Psoas muscle (tissue), 8 donors: ENCODE measurements around the gene LYRM1. TPM values are rescaled to one million over a fixed set of nuclear protein-coding genes. Genes with fewer than 3 reads are reported as not detected.

ENCODE experiments used
- ATAC-seq, 4 donors: fragments of 200-7000 bp; cut with Tn5 transposase; one replicate each; pipeline ENCODE4 v1.9.1; 2020; ENCODE audit warnings: moderate library complexity in 3 of 4, mild to moderate bottlenecking in 2 of 4
- DNase-seq, 2 donors: peaks; one replicate each; pipeline ENCODE4 v3.0.0-alpha.2; 2020
- H3K27ac ChIP-seq: fragments of 200-600 bp; one replicate; pipeline ENCODE4 v1.8.0; 2022
- H3K27me3 ChIP-seq, 3 donors: fragments of 200-600 bp in 1 of 3; one replicate each; pipeline versions ENCODE4 v1.6.1 to v1.8.0; 2013 to 2022; ENCODE audit warnings: low read length in 2 of 3, mild to moderate bottlenecking in 2 of 3, moderate library complexity in 1 of 3; ENCODE audit not compliant: insufficient read depth in 3 of 3
- H3K36me3 ChIP-seq, 2 donors: fragments of 200-600 bp in 1 of 2; one replicate each; pipeline versions ENCODE4 v1.6.1 to v1.8.0; 2013 to 2022; ENCODE audit warnings: low read depth in 1 of 2, mild to moderate bottlenecking in 1 of 2, moderate library complexity in 1 of 2; ENCODE audit not compliant: insufficient read depth in 1 of 2
- H3K4me1 ChIP-seq: fragments of 200-600 bp; one replicate; pipeline ENCODE4 v1.8.0; 2022
- H3K4me3 ChIP-seq: fragments of 200-600 bp; one replicate; pipeline ENCODE4 v1.8.0; 2022; ENCODE audit warnings: mild to moderate bottlenecking
- H3K9me3 ChIP-seq: fragments of 200-600 bp; one replicate; pipeline ENCODE4 v1.8.0; 2022
- CTCF ChIP-seq: fragments of 200-600 bp; IDR thresholded peaks from one replicate; pipeline ENCODE4 v1.8.0; 2022; ENCODE audit warnings: antibody characterized with exemption
- WGBS, 3 donors: extraction: QIAGEN DNeasy Blood & Tissue Kit; methylation state at CpG; one replicate each; pipeline versions ENCODE4 v1.1.6 to v1.1.7; 2013; 5-methylcytosine and 5-hydroxymethylcytosine counted together
- intact Hi-C, 2 donors: fragments of 100-400 bp; cut with DNase I; formaldehyde crosslinking; loops; one replicate each; pipeline versions ENCODE4 v1.11.0 to v1.14.2; 2022
- polyA plus RNA-seq, 3 donors: library from polyadenylated mRNA; stranded (reverse); fragments of 200-250 nt; gene quantifications; one replicate each; pipeline ENCODE4 v1.2.3, GENCODE V29; 2013
- total RNA-seq, 4 donors: library from RNA; stranded (reverse); fragmentation: NEBNext Ultra II Directional in 2 of 4; extraction: Animal tissue kit (Norgen Biotek cat#: 25700) in 2 of 4; gene quantifications; one replicate each; pipeline versions ENCODE4 v1.2.1 to v1.2.4, GENCODE V29; 2021 to 2023
- donor health status: healthy with polysubstance abuse.
- donor health status: DM: no; HTN: no; CAD: no; lungs with moderate emphysema.
- donor health status: Bipolar disorder and iron deficiency.
- donor health status: healthy.
- donor health status: DM: yes; HTN: yes; CAD: no.
- donor health status: DM: no; HTN: no; CAD: no.
- donor health status: DM: no; HTN: no; CAD: no.
- donor health status: DM: yes; HTN: yes; CAD: no.

The LYRM1 gene
- total and polyA plus RNA-seq, 7 donors: 27.2 to 54.0 (median 37.3) TPM

- intact Hi-C loops: loop anchor here in 1 of 2 donors (5.0 kb wide), 1 partner anchor 37 kb away; the partner anchor contains the start of genes DCUN1D3 and LYRM1
- H3K4me3 ChIP-seq: no peak overlapping the region
- H3K9me3 ChIP-seq: no peaks in the 10 kb centered on the region
- H3K27ac ChIP-seq: peak overlapping the region; percentile 31
- H3K36me3 ChIP-seq: peaks cover 4 to 11% of the 10 kb centered on the region in 2 donors
- peaks cover 45% of the 10 kb centered on the region for H3K4me1 ChIP-seq
- ATAC-seq: no peak
- DNase-seq: no peak
- no peaks in the 10 kb centered on the region for H3K27me3 ChIP-seq
- no peak for TF ChIP-seq CTCF
- 61 to 71% (median 62%) methylated on average over 6 of the region's 6 CpGs for WGBS, 3 donors
Measured at GRCh38 chr16:20865420-20866131, 35.0 kb upstream of the LYRM1 start.

- 72 to 81% (median 78%) methylated on average over 6 of the region's 6 CpGs for WGBS, 3 donors
- H3K9me3 ChIP-seq: no peaks in the 10 kb centered on the region
- H3K4me1 ChIP-seq: peaks cover 50% of the 10 kb centered on the region
- H3K36me3 ChIP-seq: peaks cover 3 to 11% of the 10 kb centered on the region in 2 donors
- no peak overlapping the region for H3K4me3 ChIP-seq
- ATAC-seq (peak; percentile 34 to 69 (median 58)), DNase-seq (peak in 1 of 2 donors; percentile 58)
- peak overlapping the region; percentile 31 for H3K27ac ChIP-seq
- intact Hi-C loops: loop anchor here in 1 of 2 donors (5.0 kb wide), 1 partner anchor 36 kb away; the partner anchor contains the start of genes DCUN1D3 and LYRM1
- TF ChIP-seq CTCF: no peak
- no peaks in the 10 kb centered on the region for H3K27me3 ChIP-seq
Measured at GRCh38 chr16:20866145-20866772, 34.3 kb upstream of the LYRM1 start.

GRCh38 chr16:20866801-20867200, 33.8 kb upstream of the LYRM1 start:
- Histone ChIP-seq H3K9me3 (no peaks in the 10 kb centered on the region), H3K36me3 (peaks cover 0 to 6% of the 10 kb centered on the region in 2 donors), H3K27me3 (no peaks in the 10 kb centered on the region), H3K4me1 (peaks cover 55% of the 10 kb centered on the region), H3K27ac (no peak overlapping the region), H3K4me3 (no peak overlapping the region)
- WGBS, 3 donors: 58 to 64% (median 60%) methylated on average over 3 of the region's 3 CpGs
- no peak for TF ChIP-seq CTCF
- no peak for DNase-seq
- ATAC-seq: peak in 1 of 4 donors; percentile 18
- intact Hi-C loops: loop anchor here in 1 of 2 donors (5.0 kb wide), 1 partner anchor 36 kb away; the partner anchor contains the start of genes DCUN1D3 and LYRM1

- ATAC-seq (peak in 3 of 4 donors; percentile 38 to 40 (median 38)), DNase-seq (no peak)
- peaks cover 62% of the 10 kb centered on the region for H3K4me1 ChIP-seq
- H3K4me3 ChIP-seq: no peak overlapping the region
- intact Hi-C loops: loop anchor here in 1 of 2 donors (5.0 kb wide), 1 partner anchor 35 kb away; the partner anchor contains the start of genes DCUN1D3 and LYRM1
- no peaks in the 10 kb centered on the region for H3K36me3 ChIP-seq
- no peaks in the 10 kb centered on the region for H3K9me3 ChIP-seq
- no peak overlapping the region for H3K27ac ChIP-seq
- no peaks in the 10 kb centered on the region for H3K27me3 ChIP-seq
- TF ChIP-seq CTCF: no peak
- WGBS, 3 donors: 52 to 70% (median 55%) methylated on average over 2 of the region's 2 CpGs
Measured at GRCh38 chr16:20867585-20867984, 33.0 kb upstream of the LYRM1 start.
